Esophagus squamous epithelium (tissue), 4 donors: ENCODE data around the gene MYO1D.

Source experiments
- POLR2A ChIP-seq, 4 donors: fragments of 450-650 bp; IDR thresholded peaks; one replicate each; pipeline ENCODE4 v1.6.1; 2017; ENCODE audit warnings: antibody characterized with exemption in 4 of 4, mild to moderate bottlenecking in 4 of 4, moderate library complexity in 3 of 4
- TF ChIP-seq, protein P1 (sequence below), 6 experiments: fragments of 450-650 bp in 4 of 6; fragments of 200-600 bp in 2 of 6; sonication (generic) in 2 of 6; IDR thresholded peaks; one replicate each; pipeline ENCODE4 v1.5.1; 2016 to 2019; ENCODE audit warnings: antibody characterized with exemption in 6 of 6, mild to moderate bottlenecking in 4 of 6, moderate library complexity in 4 of 6

DNA sequence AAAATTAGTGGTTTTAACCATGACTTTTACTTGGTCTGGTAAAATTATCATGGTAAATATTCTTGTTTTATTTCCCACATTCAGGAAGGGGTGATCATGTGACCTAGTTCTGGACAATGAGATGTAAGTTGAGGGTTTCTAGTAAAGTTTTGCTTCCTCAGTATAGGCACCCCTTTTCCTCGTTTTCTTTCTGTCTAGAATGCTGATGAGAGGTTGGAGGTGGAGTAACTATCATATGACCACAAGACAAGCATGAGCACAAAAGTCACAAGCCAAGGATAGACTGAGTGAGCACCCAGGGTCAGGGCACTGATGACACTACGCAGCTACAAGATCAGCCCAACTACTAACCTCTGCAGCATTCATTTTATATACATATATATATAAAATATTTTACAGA, 53.9 kb downstream of the MYO1D start:
- TF ChIP-seq, protein P1, sequence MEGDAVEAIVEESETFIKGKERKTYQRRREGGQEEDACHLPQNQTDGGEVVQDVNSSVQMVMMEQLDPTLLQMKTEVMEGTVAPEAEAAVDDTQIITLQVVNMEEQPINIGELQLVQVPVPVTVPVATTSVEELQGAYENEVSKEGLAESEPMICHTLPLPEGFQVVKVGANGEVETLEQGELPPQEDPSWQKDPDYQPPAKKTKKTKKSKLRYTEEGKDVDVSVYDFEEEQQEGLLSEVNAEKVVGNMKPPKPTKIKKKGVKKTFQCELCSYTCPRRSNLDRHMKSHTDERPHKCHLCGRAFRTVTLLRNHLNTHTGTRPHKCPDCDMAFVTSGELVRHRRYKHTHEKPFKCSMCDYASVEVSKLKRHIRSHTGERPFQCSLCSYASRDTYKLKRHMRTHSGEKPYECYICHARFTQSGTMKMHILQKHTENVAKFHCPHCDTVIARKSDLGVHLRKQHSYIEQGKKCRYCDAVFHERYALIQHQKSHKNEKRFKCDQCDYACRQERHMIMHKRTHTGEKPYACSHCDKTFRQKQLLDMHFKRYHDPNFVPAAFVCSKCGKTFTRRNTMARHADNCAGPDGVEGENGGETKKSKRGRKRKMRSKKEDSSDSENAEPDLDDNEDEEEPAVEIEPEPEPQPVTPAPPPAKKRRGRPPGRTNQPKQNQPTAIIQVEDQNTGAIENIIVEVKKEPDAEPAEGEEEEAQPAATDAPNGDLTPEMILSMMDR (IDR thresholded peaks at IDR 0.05), result no peak
- TF ChIP-seq POLR2A (IDR thresholded peaks at IDR 0.05), result no peak
